MG63 (cell line): ENCODE data around the gene PELO. TPM values are rescaled to one million over a fixed set of nuclear protein-coding genes. Genes with fewer than 3 reads are reported as not detected.
"Not testable (repeated sequence)": the region's sequence is repeated elsewhere in the genome, so short reads cannot be mapped to it uniquely, and the experiment has no call there.

Experiments
- DNase-seq: peaks from one replicate; pipeline ENCODE4 v3.0.0-alpha.2; 2020
- H3K27me3 ChIP-seq: fragments of 250-450 bp; sonication (Bioruptor Pico); 2 replicates; pipeline ENCODE4 v1.5.1; 2020; ENCODE audit warnings: mild to moderate bottlenecking, moderate library complexity
- H3K36me3 ChIP-seq: fragments of 250-450 bp; sonication (Bioruptor Pico); 2 replicates; pipeline ENCODE4 v1.5.1; 2020; ENCODE audit warnings: mild to moderate bottlenecking, moderate library complexity
- H3K4me3 ChIP-seq: fragments of 250-450 bp; sonication (Bioruptor Pico); 2 replicates; pipeline ENCODE4 v1.5.1; 2020; ENCODE audit warnings: mild to moderate bottlenecking, moderate library complexity
- H3K9me3 ChIP-seq: fragments of 250-450 bp; sonication (Bioruptor Pico); 2 replicates; pipeline ENCODE4 v1.5.1; 2020; ENCODE audit warnings: mild to moderate bottlenecking, moderate library complexity
- total RNA-seq: library from RNA; depleted of rRNA; stranded (reverse); fragments of >200 nt; shearing (Covaris generic); gene quantifications from 2 replicates; pipeline ENCODE4 v1.2.3, GENCODE V29; 2014; ENCODE audit warnings: low replicate concordance; rRNA removed

PELO gene, protein sequence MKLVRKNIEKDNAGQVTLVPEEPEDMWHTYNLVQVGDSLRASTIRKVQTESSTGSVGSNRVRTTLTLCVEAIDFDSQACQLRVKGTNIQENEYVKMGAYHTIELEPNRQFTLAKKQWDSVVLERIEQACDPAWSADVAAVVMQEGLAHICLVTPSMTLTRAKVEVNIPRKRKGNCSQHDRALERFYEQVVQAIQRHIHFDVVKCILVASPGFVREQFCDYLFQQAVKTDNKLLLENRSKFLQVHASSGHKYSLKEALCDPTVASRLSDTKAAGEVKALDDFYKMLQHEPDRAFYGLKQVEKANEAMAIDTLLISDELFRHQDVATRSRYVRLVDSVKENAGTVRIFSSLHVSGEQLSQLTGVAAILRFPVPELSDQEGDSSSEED
- total RNA-seq = 15.8 and 23.9 TPM in 2 replicates

DNA sequence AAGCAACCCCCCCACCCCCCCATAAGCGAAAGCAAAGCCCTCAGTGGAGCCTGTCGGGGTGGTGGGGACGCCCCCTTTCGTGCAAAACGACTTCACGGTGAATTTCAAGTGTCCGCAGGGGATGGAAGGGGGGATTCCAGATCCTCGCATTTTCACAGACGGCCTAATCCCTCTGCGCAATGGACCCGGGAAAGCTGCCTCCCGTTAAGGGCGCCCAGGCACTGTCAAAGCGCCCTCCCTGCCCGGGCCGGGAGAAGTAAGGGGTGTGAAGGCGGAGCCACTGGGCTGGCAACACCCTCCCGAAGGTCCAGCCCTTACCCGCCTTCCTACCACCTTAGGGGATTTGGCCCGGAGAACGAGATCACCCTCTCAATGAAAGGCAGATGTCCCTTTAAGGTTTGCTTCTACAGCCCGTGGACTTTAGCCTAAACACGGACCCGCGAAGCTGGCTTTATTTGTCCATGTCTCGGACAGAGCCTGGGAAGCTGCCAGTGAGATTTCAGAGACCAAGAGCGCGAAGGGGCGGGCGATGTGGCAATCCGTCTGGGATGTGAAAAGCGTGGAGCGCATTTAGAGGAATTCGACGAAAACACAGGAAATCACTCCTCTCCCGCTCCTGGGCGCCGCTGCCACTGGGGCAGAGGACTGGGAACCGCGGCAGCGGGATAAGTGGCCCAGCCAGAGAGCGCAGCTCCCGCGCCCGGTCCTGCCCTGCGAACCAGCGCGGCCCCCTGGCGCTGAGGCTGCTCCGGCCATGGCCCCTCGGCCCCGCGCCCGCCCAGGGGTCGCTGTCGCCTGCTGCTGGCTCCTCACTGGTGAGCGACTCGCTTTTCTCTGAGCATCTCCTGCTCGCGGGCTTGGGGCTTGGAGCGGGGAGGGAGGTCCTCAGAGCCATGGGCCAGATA is at the start of gene PELO, which contains the start of gene ITGA1:
Gene PELO (plus strand): TSS at position 317 of the 905 bp plus-strand sequence. CDS start 12,479 bp downstream, outside the sequence.
Gene ITGA1 (plus strand): TSS at position 317 of the 905 bp plus-strand sequence. CDS start 438 bp downstream, at position 755.
- DNase-seq = peak; percentile 76
- no peaks in the 10 kb centered on the region for H3K36me3 ChIP-seq
- H3K27me3 ChIP-seq = no peaks in the 10 kb centered on the region
- H3K4me3 ChIP-seq = peak within 1 kb of the TSS; percentile 58
- no peaks in the 10 kb centered on the region for H3K9me3 ChIP-seq

- Histone ChIP-seq H3K4me3 (no peak overlapping the region), H3K27me3 (no peaks in the 10 kb centered on the region), H3K9me3 (no peaks in the 10 kb centered on the region), H3K36me3 (no peaks in the 10 kb centered on the region)
- DNase-seq = no peak
These were observed 49.6 kb upstream of the PELO start for GRCh38 chr5:52738095-52738506.

DNA sequence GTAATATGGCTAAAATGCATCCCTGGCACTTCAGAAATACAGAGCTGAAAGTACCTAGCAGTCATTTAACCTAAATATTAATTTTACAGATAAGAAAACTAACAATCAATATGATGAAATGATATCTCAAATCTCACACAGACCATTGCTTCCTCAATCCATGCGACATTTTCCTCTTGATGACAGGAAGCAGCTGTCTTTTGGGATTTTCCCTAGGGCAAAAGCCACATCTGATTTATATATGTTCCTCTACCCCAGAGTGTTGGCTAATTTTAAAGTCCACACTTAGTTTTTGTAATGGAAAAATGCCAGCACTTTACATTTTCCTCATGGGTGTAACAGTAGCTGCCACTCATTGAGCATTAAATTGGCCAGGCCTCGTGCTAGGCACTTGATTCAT is 47.7 kb upstream of the PELO start:
- H3K4me3 ChIP-seq = no peak overlapping the region
- H3K36me3 ChIP-seq = no peaks in the 10 kb centered on the region
- H3K9me3 ChIP-seq = no peaks in the 10 kb centered on the region
- H3K27me3 ChIP-seq = no peaks in the 10 kb centered on the region
- no peak for DNase-seq

GRCh38 chr5:52743012-52743411 is 44.7 kb upstream of the PELO start:
- no peaks in the 10 kb centered on the region for H3K27me3 ChIP-seq
- H3K9me3 ChIP-seq = no peaks in the 10 kb centered on the region
- H3K4me3 ChIP-seq = no peak overlapping the region
- no peaks in the 10 kb centered on the region for H3K36me3 ChIP-seq
- DNase-seq = no peak

DNA sequence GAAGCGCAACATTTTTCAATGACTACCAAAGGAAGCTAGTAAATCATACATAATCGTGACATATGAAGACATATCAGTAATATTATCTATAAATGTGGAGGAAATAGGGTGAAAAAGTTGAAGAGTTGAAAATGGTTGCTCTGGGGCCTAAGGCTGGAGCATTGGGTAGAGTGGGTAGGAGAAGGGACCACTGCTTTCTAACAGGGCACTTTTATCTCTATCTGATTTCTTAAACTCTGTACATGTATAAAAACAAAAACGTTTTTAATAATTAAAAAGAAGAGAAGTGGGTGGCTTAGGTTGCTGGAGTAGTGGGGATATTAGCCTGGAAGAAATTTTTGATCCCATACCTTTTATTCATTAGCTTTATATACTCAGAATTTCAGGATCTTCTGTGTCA is 44.2 kb upstream of the PELO start:
- H3K9me3 ChIP-seq = no peaks in the 10 kb centered on the region
- H3K27me3 ChIP-seq = no peaks in the 10 kb centered on the region
- no peaks in the 10 kb centered on the region for H3K36me3 ChIP-seq
- H3K4me3 ChIP-seq = no peak overlapping the region
- no peak for DNase-seq

DNA sequence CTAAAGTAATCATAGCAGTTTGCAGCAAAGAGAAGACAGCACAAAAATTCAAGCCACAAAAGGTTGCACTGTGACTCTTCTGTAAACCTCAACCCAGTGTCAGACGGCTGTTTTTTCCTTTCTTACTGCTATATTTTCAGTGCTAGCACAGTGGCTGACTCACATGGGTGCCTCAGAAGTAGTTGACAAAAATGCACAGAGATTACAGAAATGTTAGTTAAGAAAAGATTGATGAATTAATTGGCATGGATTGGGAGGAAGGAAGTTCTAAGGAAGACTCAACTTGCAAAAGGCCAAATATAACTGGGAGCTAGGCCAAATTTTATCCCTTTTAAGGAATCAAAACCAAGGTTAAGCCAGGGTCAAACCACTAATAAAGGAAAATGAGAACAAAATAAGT is 43.7 kb upstream of the PELO start:
- H3K27me3 ChIP-seq = no peaks in the 10 kb centered on the region
- H3K36me3 ChIP-seq = no peaks in the 10 kb centered on the region
- no peak for DNase-seq
- no peaks in the 10 kb centered on the region for H3K9me3 ChIP-seq
- H3K4me3 ChIP-seq = no peak overlapping the region

GRCh38 chr5:52744867-52745458 is 42.8 kb upstream of the PELO start:
- not testable (repeated sequence) for H3K27me3 ChIP-seq, DNase-seq, H3K9me3 ChIP-seq, H3K36me3 ChIP-seq, H3K4me3 ChIP-seq

- no peaks in the 10 kb centered on the region for H3K36me3 ChIP-seq
- no peak overlapping the region for H3K4me3 ChIP-seq
- no peaks in the 10 kb centered on the region for H3K9me3 ChIP-seq
- no peak for DNase-seq
- no peaks in the 10 kb centered on the region for H3K27me3 ChIP-seq
These were observed 41.2 kb upstream of the PELO start for GRCh38 chr5:52746539-52746938.

GRCh38 chr5:52748590-52748989 is 39.1 kb upstream of the PELO start:
- Histone ChIP-seq H3K27me3 (no peaks in the 10 kb centered on the region), H3K9me3 (no peaks in the 10 kb centered on the region), H3K36me3 (no peaks in the 10 kb centered on the region), H3K4me3 (no peak overlapping the region)
- DNase-seq = no peak

GRCh38 chr5:52749666-52750065 is 38.0 kb upstream of the PELO start:
- DNase-seq = no peak
- no peaks in the 10 kb centered on the region for H3K27me3 ChIP-seq
- no peaks in the 10 kb centered on the region for H3K9me3 ChIP-seq
- no peaks in the 10 kb centered on the region for H3K36me3 ChIP-seq
- no peak overlapping the region for H3K4me3 ChIP-seq

GRCh38 chr5:52751137-52751536 is 36.6 kb upstream of the PELO start:
- Histone ChIP-seq H3K4me3 (no peak overlapping the region), H3K36me3 (no peaks in the 10 kb centered on the region), H3K9me3 (no peaks in the 10 kb centered on the region), H3K27me3 (no peaks in the 10 kb centered on the region)
- no peak for DNase-seq

DNA sequence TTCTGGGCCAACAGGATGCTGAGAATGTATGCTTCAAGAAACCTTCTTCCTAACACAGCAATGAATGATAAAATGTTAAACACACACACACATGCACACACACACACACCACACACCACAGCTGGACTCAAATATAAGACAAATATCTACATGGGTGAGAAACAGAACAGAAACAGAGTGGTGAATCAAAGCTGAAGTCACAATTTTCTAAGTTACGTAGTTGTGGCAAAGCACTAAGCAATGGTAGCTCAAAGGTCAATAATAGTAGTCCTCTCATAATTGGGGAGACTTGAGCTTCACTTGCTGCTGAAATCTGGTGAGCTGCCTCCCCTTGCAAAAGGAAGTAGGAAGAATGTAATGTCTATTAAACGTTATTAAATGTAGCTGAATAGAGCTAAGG is 33.7 kb upstream of the PELO start:
- no peak for DNase-seq
- no peaks in the 10 kb centered on the region for H3K27me3 ChIP-seq
- H3K4me3 ChIP-seq = no peak overlapping the region
- H3K9me3 ChIP-seq = no peaks in the 10 kb centered on the region
- no peaks in the 10 kb centered on the region for H3K36me3 ChIP-seq

- no peaks in the 10 kb centered on the region for H3K27me3 ChIP-seq
- no peaks in the 10 kb centered on the region for H3K36me3 ChIP-seq
- no peaks in the 10 kb centered on the region for H3K9me3 ChIP-seq
- DNase-seq = no peak
- H3K4me3 ChIP-seq = no peak overlapping the region
These were observed 30.2 kb upstream of the PELO start for GRCh38 chr5:52757527-52757926.

GRCh38 chr5:52758014-52758413 is 29.7 kb upstream of the PELO start:
- Histone ChIP-seq H3K9me3 (no peaks in the 10 kb centered on the region), H3K27me3 (no peaks in the 10 kb centered on the region), H3K36me3 (no peaks in the 10 kb centered on the region), H3K4me3 (no peak overlapping the region)
- DNase-seq = no peak

DNA sequence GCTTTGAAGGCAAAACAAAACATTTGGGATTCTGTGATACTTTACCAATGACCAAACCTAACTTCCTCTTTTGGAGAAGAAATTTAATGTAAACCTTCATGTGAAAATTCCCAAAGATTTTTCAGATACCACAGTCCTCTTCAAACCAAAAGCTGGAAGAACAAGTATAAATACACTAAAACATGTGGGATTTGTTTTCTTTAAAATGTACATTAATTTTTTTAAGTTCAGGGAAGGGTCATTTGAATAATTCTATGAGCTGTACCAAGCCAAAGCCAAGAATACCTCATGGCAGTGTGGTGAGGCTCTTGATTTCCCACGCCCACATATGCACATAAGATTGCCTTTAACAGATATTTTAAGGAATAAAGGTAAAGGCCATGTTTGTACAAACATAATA is 28.4 kb upstream of the PELO start:
- no peak for DNase-seq
- no peaks in the 10 kb centered on the region for H3K36me3 ChIP-seq

GRCh38 chr5:52760695-52761366 is 26.9 kb upstream of the PELO start:
- Histone ChIP-seq H3K4me3 (no peak overlapping the region), H3K36me3 (no peaks in the 10 kb centered on the region), H3K27me3 (no peaks in the 10 kb centered on the region), H3K9me3 (no peaks in the 10 kb centered on the region)
- DNase-seq = no peak

More for the DNA sequence above, 28.4 kb upstream of the PELO start:
- Histone ChIP-seq H3K4me3 (no peak overlapping the region), H3K9me3 (no peaks in the 10 kb centered on the region), H3K27me3 (no peaks in the 10 kb centered on the region)
